ENCODE measurements around the gene HIP1. TPM values are rescaled to one million over a fixed set of nuclear protein-coding genes. Genes with fewer than 3 reads are reported as not detected.

The HIP1 gene
- total RNA-seq, 1 experiment from 2014 or later = 11.1 TPM

DNA sequence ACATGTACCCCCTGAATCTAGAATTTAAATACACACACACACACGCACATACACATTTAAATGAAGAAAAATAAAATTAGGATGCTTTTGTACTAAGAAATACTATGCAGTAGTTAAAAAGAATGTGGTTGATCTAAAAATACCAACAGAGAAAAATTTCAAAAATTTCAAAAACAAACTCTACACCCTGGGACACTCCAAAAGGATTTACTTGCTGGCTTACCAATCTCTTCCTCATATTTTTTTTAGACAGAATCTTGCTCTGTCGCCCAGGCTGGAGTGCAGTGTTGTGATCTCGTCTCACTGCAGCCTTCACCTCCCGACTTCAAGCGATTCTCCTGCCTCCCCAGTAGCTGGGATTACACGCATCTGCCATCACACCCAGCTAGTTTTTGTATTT, 80.9 kb downstream of the HIP1 start:
- DNase-seq (ENCODE audit: unreplicated experiment) = no peak
- Mint-ChIP-seq H3K27me3 (ENCODE audit: insufficient read depth, unreplicated experiment) (no peaks in the 10 kb centered on the region), H3K4me3 (ENCODE audit: unreplicated experiment) (no peak overlapping the region), H3K27ac (ENCODE audit: low read depth, unreplicated experiment) (no peak overlapping the region), H3K9me3 (ENCODE audit: unreplicated experiment) (no peaks in the 10 kb centered on the region), H3K36me3 (ENCODE audit: insufficient read depth, unreplicated experiment) (peaks cover 13% of the 10 kb centered on the region), H3K4me1 (ENCODE audit: insufficient read depth, unreplicated experiment) (no peaks in the 10 kb centered on the region)
- intact Hi-C loops (cut with micrococcal nuclease) = no loop called here
- TF ChIP-seq, protein P1, sequence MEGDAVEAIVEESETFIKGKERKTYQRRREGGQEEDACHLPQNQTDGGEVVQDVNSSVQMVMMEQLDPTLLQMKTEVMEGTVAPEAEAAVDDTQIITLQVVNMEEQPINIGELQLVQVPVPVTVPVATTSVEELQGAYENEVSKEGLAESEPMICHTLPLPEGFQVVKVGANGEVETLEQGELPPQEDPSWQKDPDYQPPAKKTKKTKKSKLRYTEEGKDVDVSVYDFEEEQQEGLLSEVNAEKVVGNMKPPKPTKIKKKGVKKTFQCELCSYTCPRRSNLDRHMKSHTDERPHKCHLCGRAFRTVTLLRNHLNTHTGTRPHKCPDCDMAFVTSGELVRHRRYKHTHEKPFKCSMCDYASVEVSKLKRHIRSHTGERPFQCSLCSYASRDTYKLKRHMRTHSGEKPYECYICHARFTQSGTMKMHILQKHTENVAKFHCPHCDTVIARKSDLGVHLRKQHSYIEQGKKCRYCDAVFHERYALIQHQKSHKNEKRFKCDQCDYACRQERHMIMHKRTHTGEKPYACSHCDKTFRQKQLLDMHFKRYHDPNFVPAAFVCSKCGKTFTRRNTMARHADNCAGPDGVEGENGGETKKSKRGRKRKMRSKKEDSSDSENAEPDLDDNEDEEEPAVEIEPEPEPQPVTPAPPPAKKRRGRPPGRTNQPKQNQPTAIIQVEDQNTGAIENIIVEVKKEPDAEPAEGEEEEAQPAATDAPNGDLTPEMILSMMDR (IDR thresholded peaks at IDR 0.05; ENCODE audit: unreplicated experiment) = no peak
- CTCF ChIA-PET = interaction anchor here (0.6 kb wide), 1 partner anchor 122 kb away, joined by 5 read pairs; no protein-coding TSS in a partner anchor
- POLR2A ChIA-PET = no interaction called here
- BruUV-seq (replicated peaks) = no TSS peak

DNA sequence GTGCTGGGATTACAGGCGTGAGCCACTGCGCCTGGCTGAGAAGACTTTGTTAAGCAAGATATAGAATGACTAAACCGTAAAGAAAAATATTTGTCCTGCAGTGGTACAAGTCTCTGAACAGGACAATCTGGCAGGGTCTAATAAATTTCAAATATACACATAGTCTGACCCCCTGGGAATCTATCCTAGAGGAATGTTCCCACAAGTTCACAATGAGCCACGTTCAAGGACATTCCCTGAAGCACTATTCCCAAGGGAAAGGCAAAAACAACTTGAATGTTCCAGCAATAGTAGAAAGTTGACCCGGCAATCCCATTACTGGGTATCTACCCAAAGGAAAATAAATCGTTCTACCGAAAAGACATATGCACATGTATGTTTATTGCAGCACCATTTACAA, 82.0 kb downstream of the HIP1 start:
- DNase-seq (ENCODE audit: unreplicated experiment) = no peak
- CTCF ChIA-PET = no interaction called here

DNA sequence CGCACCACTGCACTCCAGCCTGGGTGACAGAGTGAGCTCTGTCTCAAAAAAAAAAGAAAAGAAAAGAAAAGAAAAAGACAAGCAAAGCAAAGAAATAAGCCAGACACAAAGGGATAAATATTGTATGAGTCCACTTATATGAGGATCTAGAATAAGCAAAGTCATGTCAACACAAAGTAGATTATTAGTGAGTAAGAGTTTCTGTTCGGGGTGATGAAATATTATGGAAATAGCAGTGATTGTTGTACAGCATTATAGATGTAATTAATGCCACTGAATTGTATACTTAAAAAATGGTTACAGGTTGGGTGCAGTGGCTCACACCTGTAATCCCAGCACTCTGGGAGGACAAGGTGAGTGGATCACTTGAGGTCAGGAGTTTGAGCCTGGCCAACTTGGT, 83.2 kb downstream of the HIP1 start:
- no TSS peak for BruUV-seq (replicated peaks)
- no peaks in the 10 kb centered on the region for H3K4me1 Mint-ChIP-seq (ENCODE audit: insufficient read depth, unreplicated experiment)
- ChIA-PET CTCF (no interaction called here), POLR2A (no interaction called here)
- no peak for DNase-seq (ENCODE audit: unreplicated experiment)
- no peak overlapping the region for H3K4me3 Mint-ChIP-seq (ENCODE audit: unreplicated experiment)
- no peaks in the 10 kb centered on the region for H3K9me3 Mint-ChIP-seq (ENCODE audit: unreplicated experiment)
- H3K27ac Mint-ChIP-seq (ENCODE audit: low read depth, unreplicated experiment) = no peak overlapping the region
- TF ChIP-seq, protein P1 (IDR thresholded peaks at IDR 0.05; ENCODE audit: unreplicated experiment) = no peak
- intact Hi-C loops (cut with micrococcal nuclease) = no loop called here
- no peaks in the 10 kb centered on the region for H3K27me3 Mint-ChIP-seq (ENCODE audit: insufficient read depth, unreplicated experiment)
- H3K36me3 Mint-ChIP-seq (ENCODE audit: insufficient read depth, unreplicated experiment) = peaks cover 13% of the 10 kb centered on the region

More for the DNA sequence above, 82.0 kb downstream of the HIP1 start:
- Mint-ChIP-seq H3K9me3 (ENCODE audit: unreplicated experiment) (no peaks in the 10 kb centered on the region), H3K36me3 (ENCODE audit: insufficient read depth, unreplicated experiment) (peaks cover 13% of the 10 kb centered on the region), H3K27me3 (ENCODE audit: insufficient read depth, unreplicated experiment) (no peaks in the 10 kb centered on the region), H3K4me3 (ENCODE audit: unreplicated experiment) (no peak overlapping the region), H3K27ac (ENCODE audit: low read depth, unreplicated experiment) (no peak overlapping the region), H3K4me1 (ENCODE audit: insufficient read depth, unreplicated experiment) (no peaks in the 10 kb centered on the region)
- POLR2A ChIA-PET = no interaction called here
- TF ChIP-seq, protein P1 (IDR thresholded peaks at IDR 0.05; ENCODE audit: unreplicated experiment) = no peak
- intact Hi-C loops (cut with micrococcal nuclease) = no loop called here
- no TSS peak for BruUV-seq (replicated peaks)

DNA sequence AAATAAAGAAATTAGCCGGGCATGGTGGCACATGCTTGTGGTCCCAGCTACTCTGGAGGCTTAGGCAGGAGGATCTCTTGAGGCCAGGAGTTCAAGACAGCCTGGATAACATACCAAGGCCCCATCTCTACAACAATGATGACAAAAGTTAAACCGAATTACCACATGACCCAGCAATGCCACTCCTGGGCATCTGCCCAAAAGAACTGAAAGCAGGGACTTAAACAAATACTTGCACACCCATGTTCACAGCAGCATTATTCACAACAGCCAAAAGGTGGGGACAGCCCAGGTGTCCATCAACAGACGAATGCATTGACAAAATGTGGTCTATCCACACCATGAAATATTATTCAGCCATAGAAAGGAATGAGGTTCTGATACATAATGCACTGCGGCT, 83.9 kb downstream of the HIP1 start:
- no peak overlapping the region for H3K27ac Mint-ChIP-seq (ENCODE audit: low read depth, unreplicated experiment)
- DNase-seq (ENCODE audit: unreplicated experiment) = no peak
- ChIA-PET POLR2A (no interaction called here), CTCF (no interaction called here)
- TF ChIP-seq, protein P1 (IDR thresholded peaks at IDR 0.05; ENCODE audit: unreplicated experiment) = no peak
- peaks cover 13% of the 10 kb centered on the region for H3K36me3 Mint-ChIP-seq (ENCODE audit: insufficient read depth, unreplicated experiment)
- intact Hi-C loops (cut with micrococcal nuclease) = no loop called here
- H3K4me1 Mint-ChIP-seq (ENCODE audit: insufficient read depth, unreplicated experiment) = peaks cover 2% of the 10 kb centered on the region
- BruUV-seq (replicated peaks) = no TSS peak
- no peaks in the 10 kb centered on the region for H3K27me3 Mint-ChIP-seq (ENCODE audit: insufficient read depth, unreplicated experiment)
- no peaks in the 10 kb centered on the region for H3K9me3 Mint-ChIP-seq (ENCODE audit: unreplicated experiment)
- no peak overlapping the region for H3K4me3 Mint-ChIP-seq (ENCODE audit: unreplicated experiment)

Measured in MCF 10A (cell line).